Gastrocnemius medialis (tissue), 4 donors: ENCODE results near the gene PEDS1. TPM values are rescaled to one million over a fixed set of nuclear protein-coding genes. Genes with fewer than 3 reads are reported as not detected.

Source experiments
- ATAC-seq, 2 donors: fragments of 150-250 bp; one replicate each; pipeline ENCODE4 v1.9.1; 2016
- DNase-seq, 2 donors: peaks; one replicate each; pipeline ENCODE4 v3.0.0-alpha.2; 2019
- H3K27ac ChIP-seq, 4 donors: fragments of 200-600 bp; sonication (generic); 1 replicate in 1 of 4; 2 replicates in 3 of 4; pipeline ENCODE4 v1.5.1; 2016 to 2018; ENCODE audit warnings: mild to moderate bottlenecking in 2 of 4, moderate library complexity in 1 of 4
- H3K27me3 ChIP-seq, 3 donors: fragments of 200-600 bp; sonication (generic) in 2 of 3; 1 replicate in 1 of 3; 2 replicates in 2 of 3; pipeline versions ENCODE4 v1.5.1 to v1.6.0; 2016 to 2019; ENCODE audit warnings: mild to moderate bottlenecking in 1 of 3, moderate library complexity in 1 of 3
- H3K36me3 ChIP-seq, 2 donors: fragments of 200-600 bp; sonication (generic) in 1 of 2; one replicate each; pipeline ENCODE4 v1.5.1; 2017 to 2018
- H3K4me1 ChIP-seq, 2 donors: fragments of 200-600 bp; sonication (generic) in 1 of 2; one replicate each; pipeline ENCODE4 v1.5.1; 2016 to 2017; ENCODE audit warnings: mild to moderate bottlenecking in 2 of 2
- H3K4me3 ChIP-seq, 4 donors: fragments of 200-600 bp; sonication (generic) in 3 of 4; 1 replicate in 1 of 4; 2 replicates in 3 of 4; pipeline ENCODE4 v1.5.1; 2016 to 2019; ENCODE audit warnings: mild to moderate bottlenecking in 2 of 4
- H3K9me3 ChIP-seq, 3 donors: fragments of 200-600 bp; sonication (generic) in 2 of 3; 1 replicate in 1 of 3; 2 replicates in 2 of 3; pipeline ENCODE4 v1.5.1; 2016 to 2019
- POLR2A ChIP-seq, 2 donors: fragments of 450-650 bp; IDR thresholded peaks; one replicate each; pipeline ENCODE4 v1.6.1; 2017; ENCODE audit warnings: antibody characterized with exemption in 2 of 2, mild to moderate bottlenecking in 2 of 2, moderate library complexity in 2 of 2
- in situ Hi-C, 4 donors: fragments of 200-750 bp; cut with MboI; loops; one replicate each; pipeline versions ENCODE4 v1.15.0 to v1.8.0; 2017; ENCODE audit warnings: low sequenced_read_pairs in 4 of 4
- intact Hi-C: fragments of 100-400 bp; cut with DNase I; formaldehyde crosslinking; loops from one replicate; pipeline ENCODE4 v1.15.1; 2023; ENCODE audit warnings: low total_unique reads
- total RNA-seq, 4 donors: library from RNA; depleted of rRNA; stranded (reverse); fragments of >200 nt; gene quantifications; one replicate each; pipeline versions ENCODE4 v1.1.0 to v1.2.3, GENCODE V29; 2016
- TF ChIP-seq, protein P1 (sequence below), 5 experiments: fragments of 450-650 bp in 3 of 5; fragments of 200-600 bp in 2 of 5; sonication (generic) in 2 of 5; IDR thresholded peaks in 4 of 5; conservative IDR thresholded peaks in 1 of 5; 1 replicate in 4 of 5; 2 replicates in 1 of 5; pipeline ENCODE4 v1.5.1; 2016 to 2019; ENCODE audit warnings: antibody characterized with exemption in 5 of 5, mild to moderate bottlenecking in 3 of 5, moderate library complexity in 3 of 5

The PEDS1 gene
- total RNA-seq, 4 donors from 2014 or later = 33.2 to 77.9 (median 38.2) TPM

DNA sequence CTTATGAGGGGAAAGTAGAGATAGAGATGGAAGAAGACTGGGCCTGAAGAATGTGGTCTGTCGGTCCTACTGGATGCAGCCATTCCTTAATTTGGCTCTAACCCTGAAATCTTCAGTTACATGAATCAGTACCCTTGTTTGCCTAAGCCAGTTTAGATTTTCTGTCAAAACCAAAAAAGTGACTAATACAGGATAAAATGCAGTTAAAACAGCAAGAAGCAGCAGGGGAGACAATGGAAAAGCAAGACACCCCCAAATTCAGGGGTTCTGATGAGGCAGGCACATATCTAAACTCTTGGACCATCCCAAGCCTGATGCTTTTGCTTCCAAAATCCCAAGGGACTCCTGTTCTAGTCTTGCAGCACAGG lies 23.2 kb downstream of the PEDS1 start:
- intact Hi-C loops = no loop called here
- Histone ChIP-seq H3K9me3 (no peaks in the 10 kb centered on the region), H3K27me3 (no peaks in the 10 kb centered on the region), H3K4me1 (peaks cover 62 to 84% of the 10 kb centered on the region in 2 donors), H3K36me3 (peaks cover 0 to 27% of the 10 kb centered on the region in 2 donors), H3K4me3 (no peak overlapping the region), H3K27ac (peak overlapping the region; percentile 85 to 96 (median 90))
- ATAC-seq = no peak
- in situ Hi-C loops = no loop called here
- no peak for DNase-seq
- TF ChIP-seq, protein P1, sequence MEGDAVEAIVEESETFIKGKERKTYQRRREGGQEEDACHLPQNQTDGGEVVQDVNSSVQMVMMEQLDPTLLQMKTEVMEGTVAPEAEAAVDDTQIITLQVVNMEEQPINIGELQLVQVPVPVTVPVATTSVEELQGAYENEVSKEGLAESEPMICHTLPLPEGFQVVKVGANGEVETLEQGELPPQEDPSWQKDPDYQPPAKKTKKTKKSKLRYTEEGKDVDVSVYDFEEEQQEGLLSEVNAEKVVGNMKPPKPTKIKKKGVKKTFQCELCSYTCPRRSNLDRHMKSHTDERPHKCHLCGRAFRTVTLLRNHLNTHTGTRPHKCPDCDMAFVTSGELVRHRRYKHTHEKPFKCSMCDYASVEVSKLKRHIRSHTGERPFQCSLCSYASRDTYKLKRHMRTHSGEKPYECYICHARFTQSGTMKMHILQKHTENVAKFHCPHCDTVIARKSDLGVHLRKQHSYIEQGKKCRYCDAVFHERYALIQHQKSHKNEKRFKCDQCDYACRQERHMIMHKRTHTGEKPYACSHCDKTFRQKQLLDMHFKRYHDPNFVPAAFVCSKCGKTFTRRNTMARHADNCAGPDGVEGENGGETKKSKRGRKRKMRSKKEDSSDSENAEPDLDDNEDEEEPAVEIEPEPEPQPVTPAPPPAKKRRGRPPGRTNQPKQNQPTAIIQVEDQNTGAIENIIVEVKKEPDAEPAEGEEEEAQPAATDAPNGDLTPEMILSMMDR (IDR thresholded peaks at IDR 0.05 in 4 of 5, conservative IDR thresholded peaks at IDR 0.05 in 1 of 5) = no peak

DNA sequence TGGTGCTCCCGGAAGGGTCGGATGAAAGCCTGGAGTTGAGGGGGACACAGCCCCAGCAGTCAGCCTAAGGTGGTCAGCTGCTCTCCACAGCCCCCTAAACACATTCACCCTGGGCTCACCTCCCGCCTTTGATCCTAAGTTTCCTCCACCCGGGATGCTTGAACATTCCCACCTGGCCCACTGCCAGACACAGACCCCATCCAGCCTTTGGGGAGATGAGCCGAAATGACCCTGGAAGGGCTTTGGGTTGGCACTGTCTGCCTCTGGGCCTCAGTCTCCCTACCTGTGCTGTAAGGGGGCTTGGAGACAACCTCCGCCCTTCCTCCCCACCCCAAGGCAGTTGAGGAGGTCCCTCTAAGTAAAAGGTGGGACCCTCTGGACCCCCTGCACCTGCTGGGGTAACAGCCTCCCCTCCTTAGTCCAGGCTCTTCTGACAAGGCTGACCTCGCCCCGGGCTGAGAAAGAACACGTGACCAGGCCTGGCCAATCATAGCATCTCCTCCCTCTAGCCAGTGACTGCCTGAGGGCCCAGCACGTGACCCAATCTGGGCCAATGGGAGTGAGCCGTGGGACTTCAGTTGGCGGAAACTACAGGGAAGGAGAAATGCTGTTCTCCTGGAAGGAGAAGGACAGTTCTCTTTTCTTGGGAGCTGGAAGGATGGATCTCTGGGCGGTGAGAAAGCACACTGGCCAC lies 23.7 kb downstream of the PEDS1 start:
- no peak for TF ChIP-seq POLR2A (IDR thresholded peaks at IDR 0.05)
- TF ChIP-seq, protein P1 (IDR thresholded peaks at IDR 0.05 in 4 of 5, conservative IDR thresholded peaks at IDR 0.05 in 1 of 5) = no peak
- peaks cover 62 to 82% of the 10 kb centered on the region in 2 donors for H3K4me1 ChIP-seq
- in situ Hi-C loops (no loop called here), intact Hi-C loops (no loop called here)
- no peaks in the 10 kb centered on the region for H3K27me3 ChIP-seq
- H3K27ac ChIP-seq = peak overlapping the region; percentile 85 to 96 (median 90)
- H3K36me3 ChIP-seq = peaks cover 0 to 29% of the 10 kb centered on the region in 2 donors
- no peak overlapping the region for H3K4me3 ChIP-seq
- H3K9me3 ChIP-seq = no peaks in the 10 kb centered on the region
- DNase-seq (no peak), ATAC-seq (no peak)

DNA sequence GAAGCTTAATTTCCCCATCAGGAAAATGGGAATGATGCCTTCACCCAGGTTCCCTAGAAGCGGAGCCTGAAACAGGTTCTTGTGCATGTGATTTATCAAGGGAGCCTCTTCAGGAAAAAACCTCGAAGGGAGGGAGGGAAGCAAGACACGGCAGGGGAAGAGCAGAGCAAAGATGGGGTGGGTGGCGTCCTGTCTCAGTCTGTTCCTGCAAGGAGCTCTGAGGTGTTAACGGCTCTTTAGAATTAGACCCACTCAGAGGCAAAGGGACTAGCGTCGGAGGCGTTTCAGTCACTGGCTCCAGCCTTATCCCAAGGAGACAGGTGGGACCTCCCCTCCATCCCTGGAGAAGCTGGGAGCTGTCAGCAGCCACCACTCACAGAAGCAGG lies 25.0 kb downstream of the PEDS1 start:
- Histone ChIP-seq H3K27ac (peak overlapping the region; percentile 85 to 96 (median 88)), H3K27me3 (no peaks in the 10 kb centered on the region), H3K4me3 (no peak overlapping the region), H3K9me3 (no peaks in the 10 kb centered on the region), H3K36me3 (peaks cover 0 to 36% of the 10 kb centered on the region in 2 donors), H3K4me1 (peaks cover 54 to 69% of the 10 kb centered on the region in 2 donors)
- no peak for TF ChIP-seq POLR2A (IDR thresholded peaks at IDR 0.05)
- TF ChIP-seq, protein P1 (IDR thresholded peaks at IDR 0.05 in 4 of 5, conservative IDR thresholded peaks at IDR 0.05 in 1 of 5) = no peak
- ATAC-seq (no peak), DNase-seq (no peak)
- in situ Hi-C loops = no loop called here
- intact Hi-C loops = no loop called here

DNA sequence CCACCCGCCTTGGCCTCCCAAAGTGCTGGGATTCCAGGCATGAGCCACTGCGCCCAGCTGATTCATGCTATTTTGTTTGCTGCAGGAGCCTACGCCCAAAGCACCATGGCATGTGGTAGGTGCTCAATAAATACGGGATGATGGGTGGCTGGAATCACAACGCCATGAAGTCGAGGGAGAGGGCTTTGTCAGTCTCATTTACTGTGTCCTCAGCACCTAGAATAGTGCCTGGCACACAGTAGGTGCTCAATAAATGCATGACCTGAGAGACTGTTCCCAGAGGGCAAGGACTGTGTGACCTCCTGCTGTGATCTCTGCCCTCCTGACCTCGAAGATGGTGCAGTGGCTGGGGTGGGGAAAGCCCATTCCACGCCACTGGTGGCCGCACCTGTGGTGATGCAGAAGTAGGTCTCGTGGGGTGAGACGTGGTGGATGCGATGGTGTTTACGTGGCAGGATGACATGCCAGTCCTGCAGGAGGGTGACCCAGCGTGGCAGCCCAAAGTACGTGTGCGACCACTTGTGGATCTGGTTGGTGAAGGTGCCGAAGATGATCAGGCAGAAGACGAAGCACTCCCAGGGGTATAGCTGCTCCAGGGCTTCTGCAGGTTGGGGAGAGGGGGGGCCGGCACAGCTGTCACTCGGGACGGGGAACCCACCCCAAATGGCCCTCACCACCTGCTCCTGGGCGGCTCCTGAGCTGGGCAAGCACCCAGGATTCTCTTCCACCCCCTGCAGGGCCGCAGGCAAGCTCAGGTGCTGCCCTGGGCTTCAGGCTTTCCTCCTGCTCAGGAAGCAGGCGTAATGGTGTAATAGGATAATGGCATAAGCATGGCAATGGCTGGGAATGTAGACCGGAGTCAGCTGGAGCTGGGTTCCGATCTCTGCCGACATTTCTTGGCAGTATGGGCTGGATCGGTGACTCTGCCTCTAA lies 25.7 kb downstream of the PEDS1 start:
- Histone ChIP-seq H3K4me1 (peaks cover 48 to 62% of the 10 kb centered on the region in 2 donors), H3K27ac (peak overlapping the region; percentile 85 to 96 (median 88)), H3K36me3 (peaks cover 0 to 36% of the 10 kb centered on the region in 2 donors), H3K9me3 (no peaks in the 10 kb centered on the region), H3K27me3 (no peaks in the 10 kb centered on the region), H3K4me3 (no peak overlapping the region)
- TF ChIP-seq, protein P1 (IDR thresholded peaks at IDR 0.05 in 4 of 5, conservative IDR thresholded peaks at IDR 0.05 in 1 of 5) = no peak
- peak; percentile 38 to 77 for DNase-seq
- in situ Hi-C loops = no loop called here
- intact Hi-C loops = no loop called here
- ATAC-seq = peak; percentile 15 to 23
